ENCODE measurements around the gene AUP1. TPM values are rescaled to one million over a fixed set of nuclear protein-coding genes. Genes with fewer than 3 reads are reported as not detected.

Gene AUP1
- total and polyA plus RNA-seq, 9 of the 15 experiments (the other 6 are each of a cell fraction or from before 2014, with no cell fraction given) = 70.7 to 245 (median 165) TPM

DNA sequence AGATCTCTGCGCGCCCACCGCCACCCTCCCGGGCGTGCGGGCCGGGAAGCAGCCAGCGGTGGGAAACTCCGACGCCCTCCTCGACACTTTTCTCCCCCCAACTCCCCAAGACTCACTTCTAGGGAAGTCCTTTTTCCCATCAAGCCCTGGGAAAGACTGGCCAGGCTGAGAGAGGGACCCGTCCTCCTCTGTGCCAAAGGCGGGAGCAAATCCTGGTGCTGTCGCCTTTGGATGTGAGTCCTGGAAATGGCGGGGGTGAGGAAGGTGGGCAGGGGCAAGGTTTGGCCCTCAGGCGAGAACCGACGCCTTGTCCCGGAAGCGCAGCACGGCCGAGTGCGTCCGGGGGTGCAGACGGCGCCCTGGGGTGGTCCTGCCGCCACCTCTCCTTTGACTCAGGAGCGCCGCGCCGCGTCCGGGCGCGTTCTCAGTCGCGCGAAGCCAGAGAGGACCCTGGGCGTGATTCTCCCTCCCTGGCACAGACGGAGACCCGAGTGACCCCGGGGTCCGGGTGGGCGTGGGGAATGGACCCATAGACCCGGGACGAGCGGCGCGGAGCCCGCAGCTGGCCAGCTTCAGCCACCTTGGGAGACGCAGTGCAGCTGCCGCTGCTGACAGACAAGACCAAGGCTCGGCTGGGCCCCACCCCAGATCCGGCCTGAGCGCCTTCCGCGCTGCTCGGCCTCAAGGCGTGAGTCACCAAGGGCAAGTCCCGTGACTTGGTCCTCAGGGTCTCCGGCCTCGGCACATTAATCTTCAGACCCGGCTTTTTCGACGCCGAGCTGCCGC, 26.6 kb downstream of the AUP1 start (continued):
- TF ChIP-seq, protein P1, sequence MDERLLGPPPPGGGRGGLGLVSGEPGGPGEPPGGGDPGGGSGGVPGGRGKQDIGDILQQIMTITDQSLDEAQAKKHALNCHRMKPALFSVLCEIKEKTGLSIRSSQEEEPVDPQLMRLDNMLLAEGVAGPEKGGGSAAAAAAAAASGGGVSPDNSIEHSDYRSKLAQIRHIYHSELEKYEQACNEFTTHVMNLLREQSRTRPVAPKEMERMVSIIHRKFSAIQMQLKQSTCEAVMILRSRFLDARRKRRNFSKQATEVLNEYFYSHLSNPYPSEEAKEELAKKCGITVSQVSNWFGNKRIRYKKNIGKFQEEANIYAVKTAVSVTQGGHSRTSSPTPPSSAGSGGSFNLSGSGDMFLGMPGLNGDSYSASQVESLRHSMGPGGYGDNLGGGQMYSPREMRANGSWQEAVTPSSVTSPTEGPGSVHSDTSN (CRISPR knock-in tag; IDR thresholded peaks at IDR 0.05; ENCODE audit: low read depth) = no peak
- TF ChIP-seq, protein P1 (tag; conservative IDR thresholded peaks at IDR 0.05; ENCODE audit: low read depth) = peak; percentile 41; the same call in 1 of the 2 replicates
- peak; percentile 66; the same call in 1 of the 2 replicates for TF ChIP-seq JUNB (CRISPR knock-in tag; conservative IDR thresholded peaks at IDR 0.05)
- no peak; the same call in 1 of the 2 replicates for TF ChIP-seq ZNF431 (CRISPR knock-in tag; IDR thresholded peaks at IDR 0.05)
- TF ChIP-seq NBN (IDR thresholded peaks at IDR 0.05; ENCODE audit: low read depth) = 0 out of 2 replicates have a peak, but pooled peaks have one; percentile 20
- peak; percentile 88 for TF ChIP-seq GTF2E2 (tag; IDR thresholded peaks at IDR 0.05)
- no peak for TF ChIP-seq SRSF1 (IDR thresholded peaks at IDR 0.05; ENCODE audit: low read depth, low read length)
- TF ChIP-seq ATF1 (CRISPR knock-in tag; IDR thresholded peaks at IDR 0.05) = no peak
- peak; percentile 57 for TF ChIP-seq ATF1 (tag; IDR thresholded peaks at IDR 0.05)
- peak; percentile 52 for TF ChIP-seq ZBTB7A (IDR thresholded peaks at IDR 0.05; ENCODE audit: borderline replicate concordance, control insufficient read depth, low read depth, low read length)
- TF ChIP-seq, protein P2, sequence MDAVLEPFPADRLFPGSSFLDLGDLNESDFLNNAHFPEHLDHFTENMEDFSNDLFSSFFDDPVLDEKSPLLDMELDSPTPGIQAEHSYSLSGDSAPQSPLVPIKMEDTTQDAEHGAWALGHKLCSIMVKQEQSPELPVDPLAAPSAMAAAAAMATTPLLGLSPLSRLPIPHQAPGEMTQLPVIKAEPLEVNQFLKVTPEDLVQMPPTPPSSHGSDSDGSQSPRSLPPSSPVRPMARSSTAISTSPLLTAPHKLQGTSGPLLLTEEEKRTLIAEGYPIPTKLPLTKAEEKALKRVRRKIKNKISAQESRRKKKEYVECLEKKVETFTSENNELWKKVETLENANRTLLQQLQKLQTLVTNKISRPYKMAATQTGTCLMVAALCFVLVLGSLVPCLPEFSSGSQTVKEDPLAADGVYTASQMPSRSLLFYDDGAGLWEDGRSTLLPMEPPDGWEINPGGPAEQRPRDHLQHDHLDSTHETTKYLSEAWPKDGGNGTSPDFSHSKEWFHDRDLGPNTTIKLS (IDR thresholded peaks at IDR 0.05; ENCODE audit: borderline replicate concordance, low read depth) = no peak; the same call in 1 of the 2 replicates
- no peak for TF ChIP-seq CHD2 (IDR thresholded peaks at IDR 0.05; ENCODE audit: low read depth, low read length)
- 0 out of 2 replicates have a peak, but pooled peaks have one; percentile 7 for TF ChIP-seq NR2C2 (CRISPR knock-in tag; IDR thresholded peaks at IDR 0.05)
- TF ChIP-seq NR2C2 (tag; IDR thresholded peaks at IDR 0.05) = peak; percentile 92; the same call in 1 of the 2 replicates
- peak; percentile 56; the same call in 1 of the 2 replicates for TF ChIP-seq CBX1 (IDR thresholded peaks at IDR 0.05; ENCODE audit: low read depth)
- TF ChIP-seq LARP7 (IDR thresholded peaks at IDR 0.05) = no peak
- no peak for TF ChIP-seq PTTG1 (tag; IDR thresholded peaks at IDR 0.05; ENCODE audit: low read depth)
- TF ChIP-seq PCBP1 (IDR thresholded peaks at IDR 0.05; ENCODE audit: low read depth, low read length, poor library complexity, severe bottlenecking) = peak; percentile 45

Data from K562 (cell line).